ENCODE measurements around the gene TRIM66. TPM values are rescaled to one million over a fixed set of nuclear protein-coding genes. Genes with fewer than 3 reads are reported as not detected.
A peak's percentile ranks its signal among the peaks of the same experiment; 100 is the strongest.

The TRIM66 gene
- total RNA-seq, 4 donors from 2014 or later, result 7.7 to 48.5 (median 9.4) TPM

DNA sequence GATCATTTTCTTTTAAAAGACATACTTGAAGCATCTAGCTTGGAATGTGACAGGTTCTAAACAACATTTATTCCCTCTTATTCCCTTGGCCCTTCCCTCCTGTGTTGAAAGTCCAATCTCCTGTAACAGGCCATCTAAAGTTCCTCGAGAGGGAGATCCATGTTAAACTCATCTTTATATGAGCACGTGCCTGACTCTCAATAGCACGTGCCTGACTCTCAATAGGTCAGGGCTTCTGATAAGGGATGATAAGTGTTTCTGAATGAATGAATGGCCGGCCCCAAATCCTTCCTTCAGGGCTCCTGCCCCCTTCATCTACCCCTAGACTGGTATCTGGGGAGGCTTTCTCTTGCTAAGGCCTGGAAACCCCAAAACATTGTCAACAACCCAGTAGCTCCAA is 27.3 kb upstream of the TRIM66 start:
- intact Hi-C loops (cut with DNase I), result no loop called here

GRCh38 chr11:8709002-8709672 is 26.7 kb upstream of the TRIM66 start:
- Histone ChIP-seq H3K9me3 (no peaks in the 10 kb centered on the region), H3K4me1 (peaks cover 25 to 32% of the 10 kb centered on the region in 2 donors), H3K27ac (peak overlapping the region; percentile 82 to 96 (median 88)), H3K27me3 (no peaks in the 10 kb centered on the region), H3K36me3 (peaks cover 0 to 8% of the 10 kb centered on the region in 2 donors), H3K4me3 (replicated peaks in 1 of 3) (no peak overlapping the region)
- intact Hi-C loops (cut with DNase I), result no loop called here
- WGBS, 2 donors, result 40 to 43% methylated on average over 12 of the region's 12 CpGs
- peak; percentile 76 to 85 for DNase-seq
- TF ChIP-seq, protein P1, sequence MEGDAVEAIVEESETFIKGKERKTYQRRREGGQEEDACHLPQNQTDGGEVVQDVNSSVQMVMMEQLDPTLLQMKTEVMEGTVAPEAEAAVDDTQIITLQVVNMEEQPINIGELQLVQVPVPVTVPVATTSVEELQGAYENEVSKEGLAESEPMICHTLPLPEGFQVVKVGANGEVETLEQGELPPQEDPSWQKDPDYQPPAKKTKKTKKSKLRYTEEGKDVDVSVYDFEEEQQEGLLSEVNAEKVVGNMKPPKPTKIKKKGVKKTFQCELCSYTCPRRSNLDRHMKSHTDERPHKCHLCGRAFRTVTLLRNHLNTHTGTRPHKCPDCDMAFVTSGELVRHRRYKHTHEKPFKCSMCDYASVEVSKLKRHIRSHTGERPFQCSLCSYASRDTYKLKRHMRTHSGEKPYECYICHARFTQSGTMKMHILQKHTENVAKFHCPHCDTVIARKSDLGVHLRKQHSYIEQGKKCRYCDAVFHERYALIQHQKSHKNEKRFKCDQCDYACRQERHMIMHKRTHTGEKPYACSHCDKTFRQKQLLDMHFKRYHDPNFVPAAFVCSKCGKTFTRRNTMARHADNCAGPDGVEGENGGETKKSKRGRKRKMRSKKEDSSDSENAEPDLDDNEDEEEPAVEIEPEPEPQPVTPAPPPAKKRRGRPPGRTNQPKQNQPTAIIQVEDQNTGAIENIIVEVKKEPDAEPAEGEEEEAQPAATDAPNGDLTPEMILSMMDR (IDR thresholded peaks at IDR 0.05), result no peak
- peak in 1 of 2 donors; percentile 65 for TF ChIP-seq POLR2A (IDR thresholded peaks at IDR 0.05)

More for the DNA sequence above, 27.3 kb upstream of the TRIM66 start:
- TF ChIP-seq POLR2A (IDR thresholded peaks at IDR 0.05), result no peak
- TF ChIP-seq, protein P1 (IDR thresholded peaks at IDR 0.05), result no peak
- Histone ChIP-seq H3K36me3 (peaks cover 0 to 8% of the 10 kb centered on the region in 2 donors), H3K27me3 (no peaks in the 10 kb centered on the region), H3K9me3 (no peaks in the 10 kb centered on the region), H3K4me3 (replicated peaks in 1 of 3) (no peak overlapping the region), H3K27ac (peak overlapping the region; percentile 82 to 96 (median 88)), H3K4me1 (peaks cover 25 to 38% of the 10 kb centered on the region in 2 donors)
- WGBS, 2 donors, result 88 to 93% methylated on average over 4 of the region's 4 CpGs
- no peak for DNase-seq

DNA sequence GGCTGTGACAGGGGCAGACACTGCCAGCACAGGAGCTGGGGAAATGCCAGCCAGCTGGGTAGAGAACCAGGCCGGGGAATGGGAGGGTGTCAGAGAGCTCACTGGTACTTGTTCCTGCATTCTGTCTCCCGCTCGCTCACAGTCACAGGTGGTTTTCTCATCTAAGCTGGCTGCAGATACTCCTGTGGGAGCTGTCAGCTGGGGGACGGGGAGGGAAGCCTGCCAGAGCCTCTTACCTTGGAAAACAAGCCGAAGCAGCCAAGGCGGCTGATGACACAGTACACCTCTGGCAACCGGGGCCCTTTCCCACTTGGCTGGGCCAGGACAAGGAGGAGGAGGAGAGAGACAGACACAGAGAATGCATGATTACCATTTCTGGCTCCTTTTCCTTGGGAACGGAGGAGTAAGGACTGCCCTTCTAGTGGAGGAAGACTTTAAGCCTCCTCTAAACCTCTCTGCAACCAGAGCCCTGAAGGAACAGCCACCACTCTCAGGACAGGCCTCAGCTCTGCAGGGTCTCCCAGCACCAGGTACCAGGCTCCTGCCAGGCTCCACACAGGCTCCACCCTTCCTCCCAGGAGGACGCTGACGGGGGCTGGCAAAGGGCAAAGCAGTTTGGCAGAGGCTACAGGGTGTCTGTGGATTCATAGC is 25.2 kb upstream of the TRIM66 start:
- H3K4me1 ChIP-seq, result peaks cover 25 to 32% of the 10 kb centered on the region in 2 donors
- no peak overlapping the region for H3K4me3 ChIP-seq (replicated peaks in 1 of 3)
- no peaks in the 10 kb centered on the region for H3K9me3 ChIP-seq
- intact Hi-C loops (cut with DNase I), result no loop called here
- H3K27me3 ChIP-seq, result no peaks in the 10 kb centered on the region
- H3K27ac ChIP-seq, result peak overlapping the region; percentile 82 to 96 (median 88)
- TF ChIP-seq, protein P1 (IDR thresholded peaks at IDR 0.05), result peak in 1 of 6 experiments; percentile 6
- peak in 1 of 2 donors; percentile 56 for TF ChIP-seq POLR2A (IDR thresholded peaks at IDR 0.05)
- peaks cover 3 to 9% of the 10 kb centered on the region in 2 donors for H3K36me3 ChIP-seq
- peak; percentile 99 for DNase-seq
- WGBS, 2 donors, result 18 to 27% methylated on average over 6 to 9 of the region's 10 CpGs

DNA sequence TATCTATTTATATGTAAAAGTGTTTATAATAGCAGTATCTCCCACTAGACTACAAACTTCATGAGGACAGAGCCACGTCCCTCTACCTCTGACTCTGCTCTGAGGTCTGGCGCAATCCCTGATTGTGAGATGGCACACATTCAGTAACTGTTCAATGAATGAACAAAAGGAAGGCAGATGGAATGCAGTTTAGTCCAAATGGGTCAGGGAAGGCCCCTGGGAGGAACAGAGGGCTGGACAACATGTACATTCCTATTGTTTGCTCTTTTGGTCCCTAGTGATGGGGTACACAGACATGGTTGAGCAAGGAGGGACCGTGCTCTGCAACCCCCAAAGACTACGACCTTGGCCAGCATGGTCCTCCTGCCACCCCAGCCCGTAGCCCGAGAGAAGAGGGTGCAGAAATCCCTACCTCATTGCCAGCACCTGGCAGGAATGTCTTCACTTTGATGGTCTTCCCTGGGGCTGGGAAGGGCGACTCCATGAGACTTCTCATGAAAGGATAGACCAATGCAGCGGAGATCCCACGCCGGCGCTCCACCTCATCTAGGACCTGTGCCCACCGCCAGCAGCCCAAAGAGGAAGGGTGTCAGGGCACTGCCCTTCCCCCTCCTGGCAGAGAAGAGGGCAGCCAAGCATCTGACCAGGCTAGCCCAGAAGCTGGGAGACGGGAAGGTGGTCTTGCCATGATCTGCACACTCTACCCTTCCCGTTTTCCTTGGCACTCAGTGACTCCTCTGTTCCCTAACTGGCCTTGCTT is 24.4 kb upstream of the TRIM66 start:
- Histone ChIP-seq H3K36me3 (peaks cover 5 to 7% of the 10 kb centered on the region in 2 donors), H3K4me3 (replicated peaks in 1 of 3) (no peak overlapping the region), H3K27ac (peak overlapping the region; percentile 82 to 96 (median 88)), H3K9me3 (no peaks in the 10 kb centered on the region), H3K4me1 (peaks cover 25 to 32% of the 10 kb centered on the region in 2 donors), H3K27me3 (no peaks in the 10 kb centered on the region)
- TF ChIP-seq, protein P1 (IDR thresholded peaks at IDR 0.05), result no peak
- no peak for TF ChIP-seq POLR2A (IDR thresholded peaks at IDR 0.05)
- intact Hi-C loops (cut with DNase I), result no loop called here
- WGBS, 2 donors, result 88 to 95% methylated on average over 10 to 13 of the region's 14 CpGs
- DNase-seq, result no peak

Measured in thyroid gland (tissue), 4 donors.